ENCODE data around the gene PCNA. TPM values are rescaled to one million over a fixed set of nuclear protein-coding genes. Genes with fewer than 3 reads are reported as not detected.
A peak's percentile ranks its signal among the peaks of the same experiment; 100 is the strongest.

The PCNA gene
- total and polyA plus RNA-seq, 9 of the 15 experiments (the other 6 are each of a cell fraction or from before 2014, with no cell fraction given): 213 to 390 (median 291) TPM

DNA sequence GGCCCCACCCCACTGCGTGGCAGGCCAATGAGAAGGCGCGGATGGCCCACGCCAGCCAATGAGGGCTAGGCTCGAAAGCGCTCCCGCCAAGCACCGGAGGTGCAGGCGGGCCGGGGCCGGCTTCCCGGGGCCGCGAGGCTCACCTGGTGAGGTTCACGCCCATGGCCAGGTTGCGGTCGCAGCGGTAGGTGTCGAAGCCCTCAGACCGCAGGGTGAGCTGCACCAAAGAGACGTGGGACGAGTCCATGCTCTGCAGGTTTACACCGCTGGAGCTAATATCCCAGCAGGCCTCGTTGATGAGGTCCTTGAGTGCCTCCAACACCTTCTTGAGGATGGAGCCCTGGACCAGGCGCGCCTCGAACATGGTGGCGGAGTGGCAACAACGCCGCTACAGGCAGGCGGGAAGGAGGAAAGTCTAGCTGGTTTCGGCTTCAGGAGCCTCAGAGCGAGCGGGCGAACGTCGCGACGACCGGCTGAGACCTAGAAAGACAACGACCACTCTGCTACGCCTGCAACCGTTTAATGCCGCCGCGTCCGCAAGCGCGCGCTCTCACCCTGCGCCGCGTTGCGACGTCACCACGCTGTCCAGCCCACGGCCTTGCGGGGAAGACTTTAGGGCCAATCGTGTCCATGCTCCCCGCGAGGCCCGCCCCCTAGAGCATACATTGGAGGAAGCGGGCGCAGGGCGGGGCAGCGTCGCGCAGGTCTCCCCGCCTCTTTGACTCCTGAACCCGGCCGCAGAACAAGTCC lies at the start of gene PCNA (continued):
- TF ChIP-seq, protein P1, sequence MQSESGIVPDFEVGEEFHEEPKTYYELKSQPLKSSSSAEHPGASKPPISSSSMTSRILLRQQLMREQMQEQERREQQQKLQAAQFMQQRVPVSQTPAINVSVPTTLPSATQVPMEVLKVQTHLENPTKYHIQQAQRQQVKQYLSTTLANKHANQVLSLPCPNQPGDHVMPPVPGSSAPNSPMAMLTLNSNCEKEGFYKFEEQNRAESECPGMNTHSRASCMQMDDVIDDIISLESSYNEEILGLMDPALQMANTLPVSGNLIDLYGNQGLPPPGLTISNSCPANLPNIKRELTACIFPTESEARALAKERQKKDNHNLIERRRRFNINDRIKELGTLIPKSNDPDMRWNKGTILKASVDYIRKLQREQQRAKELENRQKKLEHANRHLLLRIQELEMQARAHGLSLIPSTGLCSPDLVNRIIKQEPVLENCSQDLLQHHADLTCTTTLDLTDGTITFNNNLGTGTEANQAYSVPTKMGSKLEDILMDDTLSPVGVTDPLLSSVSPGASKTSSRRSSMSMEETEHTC (IDR thresholded peaks at IDR 0.05): no peak
- TF ChIP-seq GABPB1 (CRISPR knock-in tag; IDR thresholded peaks at IDR 0.05): peak; percentile 90
- TF ChIP-seq SREBF2 (CRISPR knock-in tag; IDR thresholded peaks at IDR 0.05): no peak
- TF ChIP-seq ZNF121 (CRISPR knock-in tag; conservative IDR thresholded peaks at IDR 0.05): no peak
- 0 out of 2 replicates have a peak, but pooled peaks have one; percentile 10 for TF ChIP-seq ZBTB7A (IDR thresholded peaks at IDR 0.05; ENCODE audit: borderline replicate concordance, control insufficient read depth, low read depth, low read length)
- TF ChIP-seq LCOR (CRISPR knock-in tag; IDR thresholded peaks at IDR 0.05): peak; percentile 94
- TF ChIP-seq HNRNPLL (IDR thresholded peaks at IDR 0.05; ENCODE audit: low read depth, low read length, poor library complexity, severe bottlenecking): peak; percentile 74
- no peak for TF ChIP-seq TEAD2 (tag; IDR thresholded peaks at IDR 0.05)
- no peak for TF ChIP-seq ZSCAN29 (IDR thresholded peaks at IDR 0.05)
- TF ChIP-seq, protein P2, sequence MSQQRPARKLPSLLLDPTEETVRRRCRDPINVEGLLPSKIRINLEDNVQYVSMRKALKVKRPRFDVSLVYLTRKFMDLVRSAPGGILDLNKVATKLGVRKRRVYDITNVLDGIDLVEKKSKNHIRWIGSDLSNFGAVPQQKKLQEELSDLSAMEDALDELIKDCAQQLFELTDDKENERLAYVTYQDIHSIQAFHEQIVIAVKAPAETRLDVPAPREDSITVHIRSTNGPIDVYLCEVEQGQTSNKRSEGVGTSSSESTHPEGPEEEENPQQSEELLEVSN (IDR thresholded peaks at IDR 0.05; ENCODE audit: borderline replicate concordance in 1 of 2, extremely low read depth in 1 of 2, insufficient read depth in 1 of 2, insufficient read length in 1 of 2, low read depth in 1 of 2, low read length in 1 of 2, poor library complexity in 1 of 2, severe bottlenecking in 1 of 2): peak; percentile 98 to 99
- TF ChIP-seq EZH2 (IDR thresholded peaks at IDR 0.05; ENCODE audit: borderline replicate concordance, low read depth, low read length): no peak
- peak; percentile 65 for TF ChIP-seq FOS (IDR thresholded peaks at IDR 0.05; ENCODE audit: extremely low read depth, insufficient read length)
- no peak for TF ChIP-seq CBX5 (IDR thresholded peaks at IDR 0.05; ENCODE audit: borderline replicate concordance, low read depth)
- TF ChIP-seq JUN (IDR thresholded peaks at IDR 0.05; ENCODE audit: borderline replicate concordance, low read depth, low read length): no peak
- no peak; the same call in 1 of the 2 replicates for TF ChIP-seq JUN (CRISPR knock-in tag; IDR thresholded peaks at IDR 0.05; ENCODE audit: borderline replicate concordance)
- TF ChIP-seq DDX20 (tag; IDR thresholded peaks at IDR 0.05; ENCODE audit: low read depth): no peak
- TF ChIP-seq, protein P3, sequence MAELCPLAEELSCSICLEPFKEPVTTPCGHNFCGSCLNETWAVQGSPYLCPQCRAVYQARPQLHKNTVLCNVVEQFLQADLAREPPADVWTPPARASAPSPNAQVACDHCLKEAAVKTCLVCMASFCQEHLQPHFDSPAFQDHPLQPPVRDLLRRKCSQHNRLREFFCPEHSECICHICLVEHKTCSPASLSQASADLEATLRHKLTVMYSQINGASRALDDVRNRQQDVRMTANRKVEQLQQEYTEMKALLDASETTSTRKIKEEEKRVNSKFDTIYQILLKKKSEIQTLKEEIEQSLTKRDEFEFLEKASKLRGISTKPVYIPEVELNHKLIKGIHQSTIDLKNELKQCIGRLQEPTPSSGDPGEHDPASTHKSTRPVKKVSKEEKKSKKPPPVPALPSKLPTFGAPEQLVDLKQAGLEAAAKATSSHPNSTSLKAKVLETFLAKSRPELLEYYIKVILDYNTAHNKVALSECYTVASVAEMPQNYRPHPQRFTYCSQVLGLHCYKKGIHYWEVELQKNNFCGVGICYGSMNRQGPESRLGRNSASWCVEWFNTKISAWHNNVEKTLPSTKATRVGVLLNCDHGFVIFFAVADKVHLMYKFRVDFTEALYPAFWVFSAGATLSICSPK (IDR thresholded peaks at IDR 0.05; ENCODE audit: borderline replicate concordance): no peak
- TF ChIP-seq, protein P4, sequence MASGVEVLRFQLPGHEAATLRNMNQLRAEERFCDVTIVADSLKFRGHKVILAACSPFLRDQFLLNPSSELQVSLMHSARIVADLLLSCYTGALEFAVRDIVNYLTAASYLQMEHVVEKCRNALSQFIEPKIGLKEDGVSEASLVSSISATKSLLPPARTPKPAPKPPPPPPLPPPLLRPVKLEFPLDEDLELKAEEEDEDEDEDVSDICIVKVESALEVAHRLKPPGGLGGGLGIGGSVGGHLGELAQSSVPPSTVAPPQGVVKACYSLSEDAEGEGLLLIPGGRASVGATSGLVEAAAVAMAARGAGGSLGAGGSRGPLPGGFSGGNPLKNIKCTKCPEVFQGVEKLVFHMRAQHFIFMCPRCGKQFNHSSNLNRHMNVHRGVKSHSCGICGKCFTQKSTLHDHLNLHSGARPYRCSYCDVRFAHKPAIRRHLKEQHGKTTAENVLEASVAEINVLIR (CRISPR knock-in tag; IDR thresholded peaks at IDR 0.05): peak; percentile 72
- no peak for TF ChIP-seq NCOA2 (IDR thresholded peaks at IDR 0.05; ENCODE audit: partially characterized antibody in 2 of 2)
- peak; percentile 100 for TF ChIP-seq FOXP1 (CRISPR knock-in tag; IDR thresholded peaks at IDR 0.05)

All from K562 (cell line).